ENCODE measurements around the gene PLAC9.

The PLAC9 gene

DNA sequence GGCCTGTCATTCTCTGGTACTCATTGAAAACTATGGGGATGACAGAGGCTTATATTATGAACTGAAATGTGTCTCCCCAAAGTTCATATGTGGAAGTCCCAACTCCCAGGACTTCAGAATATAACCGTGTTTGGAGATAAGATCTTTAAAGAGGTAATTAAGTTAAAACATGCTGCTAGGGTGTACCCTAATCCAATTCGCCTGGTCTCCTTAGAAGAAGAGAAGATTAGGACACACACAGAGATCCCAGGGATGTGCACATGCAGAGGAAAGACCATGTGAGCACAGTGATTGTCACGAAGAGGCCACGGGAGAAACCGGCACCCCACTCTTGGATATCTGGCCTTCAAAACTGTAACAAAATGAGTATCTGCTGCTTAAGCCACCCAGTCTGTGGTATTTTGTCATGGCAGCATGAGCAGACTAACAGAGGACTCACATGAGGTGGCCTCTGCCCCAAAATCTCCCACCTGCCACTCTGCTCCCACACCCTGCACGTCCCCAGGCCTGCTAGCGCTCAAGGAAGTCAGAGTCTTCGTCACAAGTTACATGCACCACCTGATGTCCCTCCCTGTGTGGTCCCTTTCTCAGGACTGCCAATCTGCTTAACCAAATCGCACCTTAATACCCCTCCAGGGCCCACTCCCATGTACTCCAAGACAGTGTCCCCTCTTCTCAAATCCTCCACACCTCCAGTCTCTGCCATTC is 26.8 kb downstream of the PLAC9 start:
- no peak for FAIRE-seq
- no peak for DNase-seq (ENCODE audit: insufficient read length, low spot score)

DNA sequence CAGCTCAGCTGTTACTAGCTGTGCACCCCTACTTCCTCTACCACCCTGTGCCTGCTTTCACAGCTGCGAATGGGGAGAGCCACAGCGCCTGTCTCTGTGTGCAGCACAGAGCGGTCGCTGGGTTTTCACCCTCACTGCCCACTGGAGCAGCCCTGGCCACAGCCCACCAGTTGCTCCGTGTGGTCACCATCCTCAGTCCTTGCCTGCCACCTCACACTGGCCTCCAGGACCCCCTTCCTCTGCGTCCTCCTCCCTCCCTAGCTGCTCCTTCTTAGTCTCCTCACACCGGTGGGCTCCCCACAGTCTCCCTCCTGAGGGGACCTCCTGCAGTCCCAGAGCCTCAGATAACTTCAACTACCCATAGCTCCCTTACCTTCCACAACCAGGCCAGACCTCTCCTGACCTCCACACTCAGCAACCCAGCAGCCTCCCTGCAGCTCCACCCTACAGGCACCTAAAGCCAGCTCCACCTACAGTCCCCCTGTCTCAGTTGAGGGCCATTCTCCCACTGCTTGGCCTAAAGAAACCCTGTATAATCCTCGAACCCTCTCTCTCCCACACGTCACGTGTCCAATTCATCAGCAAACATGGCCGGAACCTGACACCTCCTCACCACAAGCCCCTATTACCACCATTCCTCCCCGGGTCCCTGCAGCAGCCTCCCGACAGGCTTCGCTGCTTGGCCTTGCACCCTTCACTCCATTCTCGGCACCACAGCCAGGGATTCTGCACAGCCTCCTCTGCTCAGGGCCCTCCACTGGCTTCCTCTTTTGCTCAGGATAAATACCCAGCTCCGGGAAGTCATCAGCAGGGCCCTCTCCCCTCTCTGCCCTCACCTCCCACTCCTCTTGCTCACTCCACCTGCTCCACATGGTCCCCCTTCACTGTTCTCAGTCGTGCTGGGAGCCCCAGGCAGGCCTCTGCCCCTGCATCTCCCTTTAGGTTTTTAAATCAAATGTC is 28.1 kb downstream of the PLAC9 start:
- FAIRE-seq: no peak
- DNase-seq (ENCODE audit: insufficient read length, low spot score): no peak

DNA sequence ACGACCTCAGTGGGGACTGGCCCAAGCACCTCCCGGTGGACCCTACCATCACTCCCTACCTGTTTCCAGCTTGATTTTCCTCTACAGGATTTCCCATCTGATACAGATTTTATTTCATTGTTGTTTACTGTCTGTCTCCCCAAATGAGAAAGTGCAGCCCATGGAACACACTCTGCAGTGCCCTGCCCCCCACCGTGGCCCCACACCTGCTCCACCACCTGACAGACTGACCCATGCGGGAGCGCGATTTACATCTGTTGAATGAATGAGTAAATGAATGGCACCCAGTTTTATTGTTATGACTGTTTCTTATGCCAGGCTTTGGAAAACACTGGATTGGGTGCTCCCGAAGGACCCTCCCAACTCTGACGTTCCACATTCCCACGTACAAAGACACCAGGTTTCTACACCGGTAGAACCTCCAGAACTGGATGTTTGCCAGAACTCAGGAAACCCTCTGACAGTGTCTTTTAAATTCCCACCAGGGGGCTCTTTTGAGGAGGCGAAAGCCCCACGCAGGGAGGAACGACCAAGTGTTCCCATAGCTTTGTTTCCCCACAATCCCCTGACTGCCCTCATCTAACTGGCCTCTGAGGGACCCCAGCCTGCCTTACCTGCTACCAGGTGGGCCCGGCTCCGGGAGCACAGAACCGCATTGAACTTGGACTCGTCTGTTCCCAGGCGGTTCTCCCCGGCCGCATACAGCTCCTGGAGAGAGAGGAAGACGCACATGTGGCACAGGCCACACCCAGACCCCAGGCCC is 29.0 kb downstream of the PLAC9 start:
- DNase-seq (ENCODE audit: insufficient read length, low spot score) (no peak), FAIRE-seq (no peak)

DNA sequence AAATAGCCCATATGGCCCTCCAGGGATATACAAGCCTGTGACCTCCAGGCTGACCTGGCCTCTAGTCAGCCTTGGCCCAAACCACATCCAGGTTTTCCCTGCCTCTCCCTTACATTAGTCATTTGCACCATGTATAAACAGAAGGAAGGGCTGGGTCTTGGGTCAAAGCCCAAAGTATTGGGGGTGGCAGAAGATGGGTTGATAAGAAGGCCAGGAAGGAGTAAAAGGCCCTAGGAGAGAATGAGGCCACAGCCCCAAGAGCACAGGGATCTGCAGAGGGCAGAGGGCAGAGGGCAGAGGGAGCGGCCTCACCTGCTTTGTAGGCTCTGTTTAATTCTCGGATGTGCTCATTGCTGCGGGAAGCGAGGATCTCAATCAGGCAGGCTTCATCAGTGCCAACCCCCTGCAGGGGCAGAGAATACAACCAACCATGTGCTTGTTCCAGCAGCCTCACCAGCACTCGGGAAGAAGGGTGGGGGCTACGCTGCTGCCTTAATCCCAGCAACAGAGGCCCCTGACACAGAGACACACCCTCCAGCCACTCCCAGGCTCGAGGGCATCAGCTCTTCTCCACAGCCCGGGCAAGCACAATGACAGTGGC is 31.3 kb downstream of the PLAC9 start:
- no peak for FAIRE-seq
- DNase-seq (ENCODE audit: insufficient read length, low spot score): no peak

DNA sequence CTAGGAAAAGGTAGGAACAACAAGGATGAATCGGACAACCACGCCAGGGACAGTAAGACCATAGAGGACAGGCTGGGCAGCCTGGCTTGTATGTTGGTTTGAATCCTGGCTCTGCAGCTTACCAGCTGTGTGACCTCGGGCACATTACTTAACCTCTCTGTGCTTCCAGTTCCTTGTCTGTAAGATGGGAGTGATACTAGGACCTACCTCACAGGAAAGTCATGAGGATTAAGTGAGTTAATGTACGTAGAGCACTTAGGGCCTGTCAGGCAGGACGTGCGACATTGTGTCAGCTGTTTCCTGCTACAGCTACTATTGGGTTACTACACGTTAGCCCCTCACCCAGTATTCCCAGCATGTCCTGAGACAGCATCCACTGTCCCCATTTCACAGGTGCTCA is 32.1 kb downstream of the PLAC9 start:
- DNase-seq (ENCODE audit: insufficient read length, low spot score) (no peak), FAIRE-seq (peak; percentile 44)

DNA sequence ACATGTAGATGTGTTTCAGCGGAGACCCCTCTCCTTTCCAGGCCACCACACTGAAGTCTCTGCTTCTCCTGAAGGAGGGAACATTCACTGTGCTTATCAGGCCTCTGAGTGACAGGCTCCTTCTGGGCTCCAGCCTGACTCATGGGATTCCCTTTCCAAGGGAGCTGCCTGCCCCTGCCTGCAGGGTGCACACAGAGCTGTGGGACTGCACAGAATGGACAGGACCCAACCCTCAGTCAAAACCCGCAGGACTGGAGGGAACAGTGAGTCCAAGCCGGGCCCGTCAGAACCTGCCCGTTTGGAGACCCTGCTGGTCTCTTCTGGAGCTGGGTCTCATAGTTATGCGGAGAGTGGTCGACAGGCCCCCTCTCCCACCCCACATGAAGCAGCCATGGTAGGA is 32.6 kb downstream of the PLAC9 start:
- peak; percentile 36 for DNase-seq (ENCODE audit: insufficient read length, low spot score)

DNA sequence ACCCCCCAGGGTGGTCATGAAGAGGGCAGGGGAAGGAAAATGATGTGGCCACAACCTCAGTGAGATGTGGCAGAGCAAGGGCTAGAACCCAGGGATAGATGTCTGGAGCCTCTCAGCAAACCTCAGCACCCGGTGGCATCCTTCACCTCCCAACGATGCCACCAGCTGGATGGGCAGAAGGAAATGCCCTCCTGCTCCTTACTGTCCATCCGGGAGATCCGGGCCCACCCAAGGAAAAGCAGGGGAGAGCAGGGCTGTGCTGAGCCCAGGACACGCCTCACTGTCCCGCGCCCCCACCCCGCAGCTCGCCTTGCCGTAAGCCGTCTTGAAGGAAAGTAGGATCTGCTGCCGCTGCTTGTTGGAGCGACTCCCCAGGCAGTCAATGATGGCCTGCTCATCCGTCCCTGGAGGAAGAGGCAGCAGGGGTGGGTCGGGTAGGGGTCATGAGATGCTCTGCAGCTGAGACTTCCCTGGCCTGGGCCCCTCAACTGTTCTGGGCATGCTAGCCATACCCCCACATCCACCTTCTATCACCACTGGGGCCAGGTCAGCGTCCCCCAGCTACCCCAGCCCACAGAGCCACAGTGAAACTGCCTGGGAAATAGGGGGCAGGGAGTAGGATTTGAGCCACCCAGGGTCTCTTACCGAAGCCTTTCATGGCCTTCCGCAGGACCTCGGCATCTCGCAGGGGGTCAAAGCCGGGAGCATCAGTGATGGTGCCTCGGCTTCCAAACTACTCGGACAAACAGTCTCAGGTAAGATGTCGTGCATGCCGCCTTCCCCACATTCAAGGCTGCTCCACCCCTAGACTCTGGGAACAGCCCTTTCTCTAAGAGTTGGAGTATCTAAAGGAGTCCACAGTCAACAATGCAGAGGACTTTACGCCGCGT is 34.3 kb downstream of the PLAC9 start:
- no peak for FAIRE-seq
- no peak for DNase-seq (ENCODE audit: insufficient read length, low spot score)

More for the DNA sequence above, 32.6 kb downstream of the PLAC9 start:
- no peak for FAIRE-seq

DNA sequence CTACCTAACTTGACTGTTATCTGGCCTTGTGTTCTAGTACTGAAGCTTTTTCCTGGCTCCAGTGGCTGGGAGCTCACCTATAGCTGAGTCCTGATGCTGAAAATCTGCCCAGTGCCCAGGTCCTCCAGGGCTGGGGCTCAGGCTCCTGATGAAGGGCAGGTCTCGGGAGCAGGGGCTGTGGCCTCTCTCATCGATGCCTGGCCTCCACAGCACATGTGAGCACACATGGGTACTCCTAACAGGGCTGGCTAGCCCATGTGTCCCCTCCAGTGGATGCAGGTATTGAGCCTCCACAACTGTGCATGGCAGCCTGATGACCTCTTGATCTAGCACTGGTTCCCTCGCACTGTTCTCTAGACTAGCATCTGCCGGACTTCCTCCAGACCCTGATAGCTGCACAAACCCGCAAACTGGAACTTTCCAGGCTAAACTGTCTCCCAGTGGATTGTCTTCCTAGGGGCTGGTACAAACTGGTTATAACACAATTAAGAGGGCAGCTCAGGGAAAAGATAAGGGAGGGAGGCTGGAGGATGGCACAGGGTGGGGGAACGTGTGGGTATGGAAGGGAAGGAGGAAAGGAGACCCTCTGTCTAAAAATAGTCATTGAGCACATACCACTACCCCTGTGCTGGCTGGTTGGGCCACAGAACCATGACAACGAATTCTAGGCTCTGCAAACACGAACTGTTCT is 35.1 kb downstream of the PLAC9 start:
- FAIRE-seq: no peak

DNA sequence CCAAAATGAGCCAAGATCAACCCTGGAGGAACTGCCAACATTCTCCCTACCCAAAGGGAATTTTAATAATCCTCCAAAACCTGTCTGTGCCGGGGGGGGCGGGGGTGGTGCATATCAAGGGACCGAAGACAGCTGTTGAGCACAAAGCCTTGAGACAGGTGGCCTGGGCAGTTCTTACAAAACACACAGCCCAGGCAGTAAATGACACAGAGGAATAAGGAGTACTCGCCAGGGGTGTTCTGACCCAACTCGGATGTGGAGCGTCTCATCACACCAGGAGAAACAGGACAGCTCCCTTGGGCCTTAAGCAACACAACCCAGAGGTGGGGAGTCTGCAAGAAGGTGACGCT is 35.6 kb downstream of the PLAC9 start:
- no peak for DNase-seq (ENCODE audit: insufficient read length, low spot score)
- FAIRE-seq: no peak

More for the DNA sequence above, 35.1 kb downstream of the PLAC9 start:
- no peak for DNase-seq (ENCODE audit: insufficient read length, low spot score)

DNA sequence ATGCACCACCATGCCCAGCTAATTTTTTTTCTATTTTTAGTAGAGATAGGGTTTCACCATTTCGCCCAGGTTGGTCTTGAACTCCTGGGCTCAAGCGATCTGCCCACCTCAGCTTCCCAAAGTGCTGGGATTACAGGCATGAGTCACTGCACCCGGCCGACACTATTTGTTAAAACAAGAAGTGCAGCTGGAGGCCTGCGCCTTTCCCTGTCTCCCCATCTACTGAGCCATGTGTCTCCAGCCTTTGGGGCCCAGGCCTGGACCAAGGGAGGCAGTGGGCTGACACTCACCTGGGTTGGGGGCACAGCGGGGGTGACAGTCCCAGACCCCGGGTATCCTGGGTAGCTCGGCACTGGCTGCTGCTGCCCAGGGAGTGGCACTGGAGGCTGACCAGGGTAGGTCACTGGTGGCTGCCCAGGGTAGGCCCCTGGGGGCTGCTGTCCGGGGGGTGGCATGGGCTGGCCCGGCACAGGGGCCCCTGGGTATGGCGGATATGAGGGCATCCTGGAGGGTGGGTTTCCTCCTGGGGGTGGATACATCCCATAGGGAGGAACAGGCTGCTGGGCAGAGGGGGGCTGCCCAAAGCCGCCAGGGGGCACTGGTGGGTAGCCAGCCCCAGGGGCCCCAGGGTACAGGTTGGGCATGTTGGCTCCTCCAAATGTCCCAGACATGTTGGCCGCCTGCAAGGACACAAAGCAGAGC is 36.3 kb downstream of the PLAC9 start:
- FAIRE-seq (no peak), DNase-seq (ENCODE audit: insufficient read length, low spot score) (no peak)

DNA sequence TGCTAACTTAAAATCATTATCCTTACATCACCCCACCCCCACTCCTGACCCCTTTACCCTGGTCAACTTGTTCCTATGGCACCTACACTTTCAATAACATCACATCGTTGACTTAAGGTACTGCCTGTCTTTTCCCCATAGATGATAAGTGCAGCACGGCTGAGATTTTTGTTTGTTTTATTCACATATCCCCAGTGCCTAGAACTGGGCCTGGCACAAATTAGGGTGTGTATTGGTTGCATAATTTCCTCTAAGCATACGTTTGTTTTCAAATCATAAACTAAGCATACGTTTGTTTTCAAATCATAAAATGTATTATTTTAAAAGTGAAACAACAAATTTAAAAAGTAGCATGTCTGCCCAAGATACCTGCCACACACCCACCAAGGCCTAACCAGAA is 37.5 kb downstream of the PLAC9 start:
- no peak for FAIRE-seq
- no peak for DNase-seq (ENCODE audit: insufficient read length, low spot score)

DNA sequence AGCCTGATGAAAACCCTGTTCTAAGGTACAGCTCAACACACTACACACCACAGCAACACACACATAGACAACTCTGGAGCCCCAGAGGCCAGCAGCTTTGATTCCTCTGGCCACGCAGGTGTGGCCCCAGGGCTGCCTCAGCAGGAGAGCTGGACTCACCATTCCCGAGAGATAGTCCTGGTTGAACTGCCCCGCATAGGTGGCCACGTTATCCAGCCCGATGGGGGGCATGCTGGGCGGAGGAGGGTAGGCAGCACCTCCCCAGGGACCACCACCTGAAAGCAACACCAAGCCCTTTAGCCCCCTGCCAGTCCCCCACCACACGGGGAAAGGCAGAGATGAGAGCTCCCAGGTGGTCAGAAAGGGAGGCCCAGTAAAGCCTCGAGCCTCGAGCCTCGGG is 38.1 kb downstream of the PLAC9 start:
- DNase-seq (ENCODE audit: insufficient read length, low spot score) (no peak), FAIRE-seq (no peak)

DNA sequence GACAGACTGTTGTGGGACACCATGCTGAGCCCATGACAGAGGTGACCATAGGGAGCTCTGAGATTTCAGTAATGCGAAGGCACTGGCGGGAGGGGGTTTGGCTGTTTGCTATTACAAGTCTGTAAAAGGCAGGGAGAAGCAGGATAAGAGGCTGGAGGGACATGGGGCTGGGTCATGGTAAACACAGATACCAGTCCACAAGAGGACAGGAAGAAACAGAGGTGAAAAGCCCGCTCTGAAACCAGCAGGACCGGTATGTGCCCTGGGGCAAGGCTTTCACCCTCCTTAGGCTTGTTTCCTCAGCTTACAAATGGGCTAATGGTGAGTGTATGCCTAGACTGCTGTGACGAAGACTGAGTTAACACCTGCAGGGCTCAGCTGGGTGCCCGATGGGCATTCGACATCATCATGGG is 38.7 kb downstream of the PLAC9 start:
- no peak for FAIRE-seq
- no peak for DNase-seq (ENCODE audit: insufficient read length, low spot score)

DNA sequence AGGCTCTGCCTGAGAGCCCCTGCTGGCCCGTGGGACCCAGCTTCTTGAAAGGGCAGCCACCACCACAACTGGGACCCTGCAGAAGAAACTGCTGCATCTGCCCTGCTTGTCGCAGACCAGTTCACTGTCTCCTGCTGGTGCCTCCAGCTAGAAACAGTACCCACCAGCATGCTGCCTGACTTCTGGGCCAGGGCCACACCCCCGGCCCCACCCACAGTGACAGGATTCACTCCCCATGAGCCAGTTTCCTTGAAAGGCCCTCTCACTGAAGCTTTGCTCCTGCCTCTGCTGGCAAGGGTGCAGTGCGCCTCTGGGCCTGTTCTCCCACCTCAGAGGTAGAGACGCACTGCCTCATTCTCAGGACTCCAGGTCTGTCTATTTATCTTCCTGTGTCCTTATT is 40.4 kb downstream of the PLAC9 start:
- DNase-seq (ENCODE audit: insufficient read length, low spot score) (no peak), FAIRE-seq (no peak)

DNA sequence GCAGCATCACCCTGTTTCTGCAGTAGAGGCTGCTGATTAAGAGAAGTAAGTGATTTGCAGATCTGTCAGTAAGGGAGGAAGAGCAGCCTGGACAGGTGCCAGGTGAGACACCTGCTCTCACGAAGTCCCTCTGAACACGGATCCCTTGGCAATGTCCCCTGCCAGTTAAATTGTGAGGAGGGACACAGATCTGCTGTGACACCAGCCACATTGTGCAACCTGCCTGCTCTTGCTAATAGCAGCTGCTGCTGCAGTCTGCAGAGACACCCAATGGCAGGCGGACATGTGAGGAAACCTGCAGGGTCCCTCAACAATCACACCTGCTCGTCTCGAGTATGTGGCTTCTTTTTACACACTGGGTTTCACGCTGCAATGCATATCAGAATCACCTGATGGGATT is 40.9 kb downstream of the PLAC9 start:
- DNase-seq (ENCODE audit: insufficient read length, low spot score): no peak

DNA sequence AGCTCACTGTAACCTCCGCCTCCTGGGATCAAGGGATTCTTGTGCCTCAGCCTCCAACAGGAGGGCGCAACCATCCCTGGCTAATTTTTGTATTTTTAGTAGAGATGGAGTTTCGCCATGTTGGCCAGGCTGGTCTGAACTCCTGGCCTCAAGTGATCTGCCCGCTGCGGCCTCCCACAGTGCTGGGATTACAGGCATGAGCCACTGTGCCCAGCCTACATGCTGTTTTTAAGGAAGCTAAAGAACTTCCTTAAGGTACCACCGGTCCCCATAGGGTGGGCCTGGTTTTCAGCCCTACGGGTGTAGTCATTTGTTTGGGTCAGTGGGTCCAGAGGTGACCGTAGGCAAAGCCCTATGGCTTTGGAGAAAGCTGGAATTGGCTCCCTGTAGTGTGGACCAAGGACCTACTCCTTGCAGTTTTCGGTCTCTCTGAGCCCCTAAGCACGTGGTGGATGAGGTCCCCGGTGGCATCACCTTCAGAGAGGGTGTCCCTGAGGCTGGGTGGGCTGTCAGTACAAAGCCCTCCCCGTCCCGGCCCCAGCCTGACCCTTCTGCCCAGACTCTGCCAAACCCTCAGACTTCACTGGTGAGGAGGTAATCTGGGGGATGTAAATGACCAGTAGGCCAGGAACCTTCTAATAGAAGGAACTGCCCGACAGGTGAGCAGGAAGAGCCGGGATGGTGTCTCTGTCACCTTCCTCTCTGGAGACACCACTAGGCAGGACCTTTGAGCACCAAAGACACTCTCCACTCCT is 42.3 kb downstream of the PLAC9 start:
- FAIRE-seq (no peak), DNase-seq (ENCODE audit: insufficient read length, low spot score) (no peak)

More for the DNA sequence above, 40.9 kb downstream of the PLAC9 start:
- FAIRE-seq: no peak

DNA sequence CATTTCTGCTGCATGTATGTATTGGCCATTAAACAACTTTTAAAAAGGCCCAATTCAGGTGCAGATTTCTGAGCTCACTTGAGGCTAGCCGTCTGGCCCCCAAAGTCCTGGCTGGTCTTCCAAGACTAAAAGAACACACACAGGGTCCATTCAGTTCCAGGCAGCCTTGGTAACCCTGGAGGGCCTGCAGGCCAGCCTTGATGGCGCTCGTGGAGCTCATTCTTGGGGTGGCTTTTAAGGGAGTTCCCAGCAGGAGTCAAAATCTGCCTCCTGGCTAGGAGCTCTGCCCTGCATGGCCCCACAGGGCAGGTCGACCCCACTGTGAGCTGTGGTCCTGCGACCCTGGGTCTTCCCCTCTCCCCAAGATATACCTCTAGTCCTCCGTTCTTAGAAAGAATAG is 44.0 kb downstream of the PLAC9 start:
- FAIRE-seq (no peak), DNase-seq (ENCODE audit: insufficient read length, low spot score) (no peak)

Measured in HTR-8/SVneo (cell line).